Kidney glomerular epithelial cell (primary cell): ENCODE measurements around the gene SFXN5.

ENCODE experiments used
- DNase-seq: peaks from one replicate; lab custom pipeline; 2025; lab: John Stamatoyannopoulos, UW

SFXN5 gene

GRCh38 chr2:72994282-72994990 is 77.1 kb downstream of the SFXN5 start:
- no peak for DNase-seq

- DNase-seq, result no peak
These were observed 77.6 kb downstream of the SFXN5 start for GRCh38 chr2:72993933-72994280.

- DNase-seq, result peak; percentile 8
These were observed 78.2 kb downstream of the SFXN5 start for GRCh38 chr2:72993147-72993932.

GRCh38 chr2:72992734-72993102 is 78.8 kb downstream of the SFXN5 start:
- no peak for DNase-seq

- DNase-seq, result no peak
These were observed 79.4 kb downstream of the SFXN5 start for GRCh38 chr2:72991980-72992733.

- DNase-seq, result no peak
These were observed 80.1 kb downstream of the SFXN5 start for GRCh38 chr2:72991439-72991725.

- DNase-seq, result no peak
These were observed 80.6 kb downstream of the SFXN5 start for GRCh38 chr2:72990695-72991438.

- DNase-seq, result no peak
These were observed 81.5 kb downstream of the SFXN5 start for GRCh38 chr2:72989770-72990556.

- no peak for DNase-seq
These were observed 82.7 kb downstream of the SFXN5 start for GRCh38 chr2:72988726-72989273.

GRCh38 chr2:72988041-72988440 is 83.5 kb downstream of the SFXN5 start:
- DNase-seq, result no peak

GRCh38 chr2:72985891-72986683 is 85.4 kb downstream of the SFXN5 start:
- no peak for DNase-seq

- no peak for DNase-seq
These were observed 86.4 kb downstream of the SFXN5 start for GRCh38 chr2:72985136-72985535.

GRCh38 chr2:72984172-72984671 is 87.3 kb downstream of the SFXN5 start:
- no peak for DNase-seq

GRCh38 chr2:72983500-72984161 is 87.9 kb downstream of the SFXN5 start:
- no peak for DNase-seq

GRCh38 chr2:72982781-72983499 is 88.6 kb downstream of the SFXN5 start:
- no peak for DNase-seq

- no peak for DNase-seq
These were observed 89.3 kb downstream of the SFXN5 start for GRCh38 chr2:72982219-72982618.

GRCh38 chr2:72981536-72981935 is 90.0 kb downstream of the SFXN5 start:
- no peak for DNase-seq

- DNase-seq, result peak; percentile 55
These were observed 90.8 kb downstream of the SFXN5 start for GRCh38 chr2:72980535-72981217.
